Measurements from ENCODE around the gene RPS6KA5. TPM values are rescaled to one million over a fixed set of nuclear protein-coding genes. Genes with fewer than 3 reads are reported as not detected.

The RPS6KA5 gene
- total RNA-seq, 2 experiments from 2014 or later, result 28.0 to 29.8 TPM

DNA sequence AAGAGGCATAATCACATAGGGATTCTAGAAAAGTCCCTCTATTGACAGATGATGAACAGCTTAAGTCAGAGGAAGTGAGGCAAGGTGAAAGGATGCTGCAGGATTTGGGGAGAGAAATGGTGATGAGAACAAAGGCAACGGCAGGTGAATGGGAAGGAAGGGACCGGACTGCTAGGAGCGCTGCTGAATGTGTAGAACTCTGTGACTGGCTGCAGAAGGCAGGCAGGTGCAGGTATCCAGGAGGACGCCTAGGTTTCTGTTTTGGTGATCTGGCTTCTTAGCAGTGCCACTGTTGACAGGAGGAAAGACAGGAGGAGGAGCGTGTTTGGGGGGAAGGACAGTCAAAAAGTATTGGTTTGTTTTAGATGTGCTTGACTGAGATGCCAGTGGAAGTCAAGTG is 185.8 kb downstream of the RPS6KA5 start:
- Histone ChIP-seq H3K27me3 (ENCODE audit: control insufficient read depth in 1 of 2, insufficient read depth in 2 of 2, low read length in 2 of 2) (no peaks in the 10 kb centered on the region), H3K9me3 (ENCODE audit: control insufficient read depth in 1 of 2, insufficient read depth in 1 of 2, low read length in 2 of 2) (no peaks in the 10 kb centered on the region), H3K27ac (ENCODE audit: low read depth in 1 of 2, low read length in 2 of 2) (no peak overlapping the region), H3K4me1 (ENCODE audit: insufficient read depth, low read length) (no peaks in the 10 kb centered on the region), H3K4me3 (ENCODE audit: low read length) (no peak overlapping the region), H3K36me3 (ENCODE audit: insufficient read depth, low read length) (peaks cover 39% of the 10 kb centered on the region)
- H3K36me3 Mint-ChIP-seq (ENCODE audit: low read depth), result peaks cover 76% of the 10 kb centered on the region
- no peaks in the 10 kb centered on the region for H3K27me3 Mint-ChIP-seq
- ATAC-seq (ENCODE audit: poor library complexity), result no peak
- ChIA-PET CTCF (no interaction called here), POLR2A (no interaction called here)
- no peak overlapping the region for H3K4me3 Mint-ChIP-seq
- H3K9me3 Mint-ChIP-seq, result no peaks in the 10 kb centered on the region
- TF ChIP-seq, protein P1, sequence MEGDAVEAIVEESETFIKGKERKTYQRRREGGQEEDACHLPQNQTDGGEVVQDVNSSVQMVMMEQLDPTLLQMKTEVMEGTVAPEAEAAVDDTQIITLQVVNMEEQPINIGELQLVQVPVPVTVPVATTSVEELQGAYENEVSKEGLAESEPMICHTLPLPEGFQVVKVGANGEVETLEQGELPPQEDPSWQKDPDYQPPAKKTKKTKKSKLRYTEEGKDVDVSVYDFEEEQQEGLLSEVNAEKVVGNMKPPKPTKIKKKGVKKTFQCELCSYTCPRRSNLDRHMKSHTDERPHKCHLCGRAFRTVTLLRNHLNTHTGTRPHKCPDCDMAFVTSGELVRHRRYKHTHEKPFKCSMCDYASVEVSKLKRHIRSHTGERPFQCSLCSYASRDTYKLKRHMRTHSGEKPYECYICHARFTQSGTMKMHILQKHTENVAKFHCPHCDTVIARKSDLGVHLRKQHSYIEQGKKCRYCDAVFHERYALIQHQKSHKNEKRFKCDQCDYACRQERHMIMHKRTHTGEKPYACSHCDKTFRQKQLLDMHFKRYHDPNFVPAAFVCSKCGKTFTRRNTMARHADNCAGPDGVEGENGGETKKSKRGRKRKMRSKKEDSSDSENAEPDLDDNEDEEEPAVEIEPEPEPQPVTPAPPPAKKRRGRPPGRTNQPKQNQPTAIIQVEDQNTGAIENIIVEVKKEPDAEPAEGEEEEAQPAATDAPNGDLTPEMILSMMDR (IDR thresholded peaks at IDR 0.05), result no peak
- no peak overlapping the region for H3K27ac Mint-ChIP-seq
- no peaks in the 10 kb centered on the region for H3K4me1 Mint-ChIP-seq (ENCODE audit: low read depth)
- intact Hi-C loops (cut with DNase I, micrococcal nuclease), result no loop called here
- DNase-seq, result no peak

DNA sequence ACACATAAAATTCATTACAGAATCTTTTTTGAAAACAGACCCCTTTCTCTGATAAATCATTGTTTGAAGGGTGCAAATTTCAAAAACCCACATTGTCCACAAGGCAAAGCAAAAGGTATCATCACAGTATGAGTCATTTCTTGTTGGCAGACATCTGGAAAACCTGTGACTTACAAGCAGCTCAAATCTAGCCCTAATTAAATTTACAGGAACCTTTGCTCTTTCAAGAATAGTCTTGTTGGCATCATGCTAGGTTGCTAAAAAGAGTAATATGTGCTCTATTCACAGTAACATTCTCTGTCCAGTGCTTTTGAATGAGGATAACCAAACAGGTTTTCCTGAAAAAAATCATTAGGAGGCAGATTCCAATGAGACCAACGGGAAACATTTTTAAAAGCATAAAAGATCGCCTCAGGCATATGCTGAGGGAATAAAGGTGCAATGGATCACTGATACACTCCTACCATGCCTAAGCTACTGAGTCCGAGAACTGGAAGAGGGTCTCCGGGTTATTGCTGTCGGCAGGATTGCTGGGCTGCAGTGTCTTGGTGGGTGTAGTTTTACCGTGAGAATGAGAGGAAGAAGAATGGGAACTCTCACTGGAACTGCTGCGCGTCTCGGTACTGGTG is 188.7 kb downstream of the RPS6KA5 start:
- H3K36me3 ChIP-seq (ENCODE audit: insufficient read depth, low read length), result peaks cover 37% of the 10 kb centered on the region

DNA sequence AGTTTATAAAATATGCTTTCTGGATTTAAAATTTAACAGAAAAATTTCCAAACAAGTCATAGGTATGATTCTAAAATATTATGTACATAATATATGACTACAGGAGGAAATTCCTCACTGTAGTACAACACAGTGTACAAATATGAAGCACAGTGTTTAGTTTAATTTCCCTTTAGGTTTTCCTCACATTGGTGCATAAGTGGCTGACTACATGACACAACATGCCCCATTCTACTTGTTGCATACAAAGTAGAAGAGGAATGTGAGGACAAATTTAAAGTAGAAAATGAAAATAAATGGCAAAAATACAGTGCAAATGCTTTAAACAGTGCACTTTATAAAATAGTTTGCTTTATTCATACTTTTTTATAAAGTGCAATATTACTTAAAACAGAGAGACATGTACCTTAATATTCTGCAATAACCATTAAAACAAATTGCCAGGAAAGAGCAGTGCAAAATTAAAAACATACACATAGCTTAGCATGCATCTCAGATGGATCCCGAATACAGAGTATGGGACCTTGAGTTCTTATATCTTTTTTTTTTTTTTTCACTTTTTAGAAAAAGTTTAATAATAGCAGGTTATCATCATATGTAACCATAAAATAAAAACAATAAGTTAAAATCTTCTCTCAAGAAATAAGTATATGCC is 189.4 kb downstream of the RPS6KA5 start:
- CTCF ChIA-PET, result interaction anchor here (0.6 kb wide), 1 partner anchor 8 kb away, joined by 4 read pairs; no protein-coding TSS in a partner anchor
- POLR2A ChIA-PET, result no interaction called here
- Mint-ChIP-seq H3K36me3 (ENCODE audit: low read depth) (peaks cover 44% of the 10 kb centered on the region), H3K4me1 (ENCODE audit: low read depth) (no peaks in the 10 kb centered on the region), H3K27me3 (no peaks in the 10 kb centered on the region), H3K27ac (no peak overlapping the region), H3K9me3 (no peaks in the 10 kb centered on the region), H3K4me3 (no peak overlapping the region)
- intact Hi-C loops (cut with DNase I, micrococcal nuclease), result no loop called here
- Histone ChIP-seq H3K27me3 (ENCODE audit: control insufficient read depth in 1 of 2, insufficient read depth in 2 of 2, low read length in 2 of 2) (no peaks in the 10 kb centered on the region), H3K4me1 (ENCODE audit: insufficient read depth, low read length) (no peaks in the 10 kb centered on the region), H3K36me3 (ENCODE audit: insufficient read depth, low read length) (peaks cover 34% of the 10 kb centered on the region), H3K9me3 (ENCODE audit: control insufficient read depth in 1 of 2, insufficient read depth in 1 of 2, low read length in 2 of 2) (no peaks in the 10 kb centered on the region), H3K4me3 (ENCODE audit: low read length) (no peak overlapping the region), H3K27ac (ENCODE audit: low read depth in 1 of 2, low read length in 2 of 2) (no peak overlapping the region)
- TF ChIP-seq, protein P1 (IDR thresholded peaks at IDR 0.05), result no peak
- ATAC-seq (ENCODE audit: poor library complexity) (no peak), DNase-seq (no peak)

More for the DNA sequence above, 188.7 kb downstream of the RPS6KA5 start:
- H3K27ac ChIP-seq (ENCODE audit: low read depth in 1 of 2, low read length in 2 of 2), result no peak overlapping the region
- no peaks in the 10 kb centered on the region for H3K27me3 ChIP-seq (ENCODE audit: control insufficient read depth in 1 of 2, insufficient read depth in 2 of 2, low read length in 2 of 2)
- DNase-seq (no peak), ATAC-seq (ENCODE audit: poor library complexity) (no peak)
- H3K4me3 ChIP-seq (ENCODE audit: low read length), result no peak overlapping the region
- Mint-ChIP-seq H3K27me3 (no peaks in the 10 kb centered on the region), H3K4me3 (no peak overlapping the region), H3K9me3 (no peaks in the 10 kb centered on the region), H3K4me1 (ENCODE audit: low read depth) (no peaks in the 10 kb centered on the region), H3K36me3 (ENCODE audit: low read depth) (peaks cover 50% of the 10 kb centered on the region), H3K27ac (no peak overlapping the region)
- TF ChIP-seq, protein P1 (IDR thresholded peaks at IDR 0.05), result no peak
- intact Hi-C loops (cut with DNase I, micrococcal nuclease), result no loop called here
- no peaks in the 10 kb centered on the region for H3K9me3 ChIP-seq (ENCODE audit: control insufficient read depth in 1 of 2, insufficient read depth in 1 of 2, low read length in 2 of 2)
- CTCF ChIA-PET, result interaction anchor here (0.6 kb wide), 1 partner anchor 8 kb away, joined by 4 read pairs; no protein-coding TSS in a partner anchor
- POLR2A ChIA-PET, result no interaction called here
- no peaks in the 10 kb centered on the region for H3K4me1 ChIP-seq (ENCODE audit: insufficient read depth, low read length)
